Epithelial cell of proximal tubule (primary cell): Measurements from ENCODE around the gene PRLR. TPM values are rescaled to one million over a fixed set of nuclear protein-coding genes. Genes with fewer than 3 reads are reported as not detected.

Experiments
- DNase-seq: peaks from one replicate; pipeline ENCODE4 v3.0.0-alpha.2; 2011; ENCODE audit warnings: low read depth
- H3K4me3 ChIP-seq: 2 replicates; pipeline ENCODE4 v1.5.1; 2011; ENCODE audit warnings: low read depth, mild to moderate bottlenecking, low read length
- total RNA-seq: library from RNA; depleted of rRNA; stranded (reverse); fragments of >200 nt; gene quantifications from 2 replicates; pipeline ENCODE4 v1.2.3, GENCODE V29; 2015
- TF ChIP-seq, protein P1 (sequence below): conservative IDR thresholded peaks from 2 replicates; pipeline ENCODE4 v1.5.1; 2012; ENCODE audit warnings: low read depth, mild to moderate bottlenecking, low read length

Gene PRLR
- total RNA-seq, 1 donor from 2014 or later = 0.35 TPM

- TF ChIP-seq, protein P1, sequence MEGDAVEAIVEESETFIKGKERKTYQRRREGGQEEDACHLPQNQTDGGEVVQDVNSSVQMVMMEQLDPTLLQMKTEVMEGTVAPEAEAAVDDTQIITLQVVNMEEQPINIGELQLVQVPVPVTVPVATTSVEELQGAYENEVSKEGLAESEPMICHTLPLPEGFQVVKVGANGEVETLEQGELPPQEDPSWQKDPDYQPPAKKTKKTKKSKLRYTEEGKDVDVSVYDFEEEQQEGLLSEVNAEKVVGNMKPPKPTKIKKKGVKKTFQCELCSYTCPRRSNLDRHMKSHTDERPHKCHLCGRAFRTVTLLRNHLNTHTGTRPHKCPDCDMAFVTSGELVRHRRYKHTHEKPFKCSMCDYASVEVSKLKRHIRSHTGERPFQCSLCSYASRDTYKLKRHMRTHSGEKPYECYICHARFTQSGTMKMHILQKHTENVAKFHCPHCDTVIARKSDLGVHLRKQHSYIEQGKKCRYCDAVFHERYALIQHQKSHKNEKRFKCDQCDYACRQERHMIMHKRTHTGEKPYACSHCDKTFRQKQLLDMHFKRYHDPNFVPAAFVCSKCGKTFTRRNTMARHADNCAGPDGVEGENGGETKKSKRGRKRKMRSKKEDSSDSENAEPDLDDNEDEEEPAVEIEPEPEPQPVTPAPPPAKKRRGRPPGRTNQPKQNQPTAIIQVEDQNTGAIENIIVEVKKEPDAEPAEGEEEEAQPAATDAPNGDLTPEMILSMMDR = no peak
- no peak for DNase-seq
- no peak overlapping the region for H3K4me3 ChIP-seq
These were observed 84.5 kb downstream of the PRLR start for GRCh38 chr5:35145691-35146317.

- DNase-seq = no peak
- no peak overlapping the region for H3K4me3 ChIP-seq
- TF ChIP-seq, protein P1 = no peak
These were observed 85.3 kb downstream of the PRLR start for GRCh38 chr5:35145012-35145411.

DNA sequence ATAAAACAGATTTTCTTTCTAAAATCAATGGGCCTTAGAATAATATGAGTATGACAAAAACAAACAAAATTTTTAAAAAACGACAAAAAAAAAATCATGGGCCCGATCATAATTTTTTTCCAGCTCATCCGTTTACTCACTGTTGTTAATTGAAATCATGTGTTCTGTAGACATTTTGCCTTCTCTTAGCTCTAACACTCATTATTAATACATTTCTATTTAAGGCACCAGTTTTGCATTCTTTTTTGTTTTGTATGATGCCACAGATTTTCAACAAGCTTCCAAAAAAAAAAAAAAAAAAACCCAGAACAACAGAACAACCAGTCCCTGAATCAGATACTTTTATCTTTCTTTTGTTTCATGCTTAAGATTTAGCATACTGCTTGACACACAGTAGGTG lies 86.4 kb downstream of the PRLR start:
- no peak overlapping the region for H3K4me3 ChIP-seq
- TF ChIP-seq, protein P1 = no peak
- DNase-seq = no peak

- no peak for DNase-seq
- TF ChIP-seq, protein P1 = no peak
- H3K4me3 ChIP-seq = no peak overlapping the region
These were observed 88.5 kb downstream of the PRLR start for GRCh38 chr5:35141739-35142138.

DNA sequence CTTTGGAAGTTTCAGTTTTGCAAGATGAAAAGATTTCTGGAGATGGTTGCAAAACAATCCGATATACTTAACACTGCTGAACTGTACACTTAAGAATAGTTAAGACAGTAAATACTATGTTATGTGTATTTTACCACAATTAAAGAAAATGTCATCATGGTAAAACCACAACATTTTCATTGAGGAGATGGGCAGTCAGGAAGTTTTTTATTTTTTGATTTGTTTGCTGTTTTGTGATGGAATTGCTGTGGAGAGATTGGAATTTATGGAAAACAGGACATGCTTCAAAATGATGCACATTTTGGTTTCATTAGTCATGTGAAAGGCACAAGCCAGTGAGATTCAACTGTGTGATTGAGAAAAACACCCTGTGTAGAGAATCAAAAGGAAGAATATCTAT lies 92.1 kb downstream of the PRLR start:
- DNase-seq = no peak
- no peak overlapping the region for H3K4me3 ChIP-seq
- TF ChIP-seq, protein P1 = no peak

DNA sequence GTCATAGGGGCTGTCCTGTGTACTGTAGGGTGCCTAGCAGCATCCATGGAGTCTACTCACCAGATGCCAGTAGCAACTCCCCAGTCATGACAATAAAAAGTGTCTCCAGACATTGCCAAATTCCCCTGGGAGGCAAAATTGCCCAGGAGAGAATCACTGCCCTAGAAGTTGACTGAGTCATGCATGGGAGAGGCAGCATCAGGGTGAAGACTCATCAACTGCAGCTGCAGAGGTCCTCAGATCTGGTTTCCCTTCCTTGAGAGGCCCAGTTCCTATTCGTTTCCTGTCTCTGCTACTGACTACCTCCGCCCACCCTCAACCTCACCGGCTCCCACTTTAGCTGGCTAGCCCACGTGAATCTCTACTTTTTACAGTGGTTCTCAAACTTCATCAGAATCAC lies 93.9 kb downstream of the PRLR start:
- TF ChIP-seq, protein P1 = no peak
- no peak overlapping the region for H3K4me3 ChIP-seq
- DNase-seq = no peak

GRCh38 chr5:35135239-35135700 lies 95.0 kb downstream of the PRLR start:
- TF ChIP-seq, protein P1 = no peak
- H3K4me3 ChIP-seq = no peak overlapping the region
- DNase-seq = no peak
